ENCODE data around the gene KIF13A.
A peak's percentile ranks its signal among the peaks of the same experiment; 100 is the strongest.

- TF ChIP-seq CTCF (IDR thresholded peaks at IDR 0.05), result no peak
- peak; percentile 16 for TF ChIP-seq POLR2AphosphoS5 (IDR thresholded peaks at IDR 0.05)
Observed at GRCh38 chr6:17962436-17963031, 24.9 kb downstream of the KIF13A start.

Data from prostate gland (tissue), 2 donors.